ENCODE data around the gene EIF4G3. TPM values are rescaled to one million over a fixed set of nuclear protein-coding genes. Genes with fewer than 3 reads are reported as not detected.

The EIF4G3 gene
- total and polyA plus RNA-seq, 2 donors (not counting 1 experiment from before 2014, with no cell fraction given): 53.5 to 67.0 TPM

- H3K4me2 ChIP-seq (ENCODE audit: extremely low read depth, insufficient read depth, low read length): peak overlapping the region; percentile 95
- H3K4me1 ChIP-seq (ENCODE audit: control insufficient read depth, extremely low read depth, insufficient read depth, low read length): peaks cover 4% of the 10 kb centered on the region
- H3K27ac ChIP-seq (ENCODE audit: insufficient read depth, low read length): peak overlapping the region; percentile 91
- H3K36me3 ChIP-seq (ENCODE audit: control insufficient read depth, insufficient read depth, low read length): no peaks in the 10 kb centered on the region
- DNase-seq (ENCODE audit: low read depth in 2 of 2): peak; percentile 99
- no peaks in the 10 kb centered on the region for H4K20me1 ChIP-seq (ENCODE audit: control insufficient read depth, extremely low read depth, insufficient read depth, low read length)
- H3K4me3 ChIP-seq (replicated peaks in 1 of 4; ENCODE audit: control extremely low read depth in 1 of 4, insufficient read depth in 1 of 4, low read depth in 3 of 4, low read length in 4 of 4): peak overlapping the region; percentile 6 to 35 (median 20)
- no peaks in the 10 kb centered on the region for H3K9me3 ChIP-seq (ENCODE audit: control insufficient read depth, insufficient read depth, low read depth, low read length)
- H3K9ac ChIP-seq (ENCODE audit: insufficient read depth, low read length): peak overlapping the region; percentile 13
- no peak overlapping the region for H2AFZ ChIP-seq (ENCODE audit: low read length)
- no peaks in the 10 kb centered on the region for H3K27me3 ChIP-seq (ENCODE audit: control insufficient read depth, insufficient read depth, low read length)
- peaks cover 14% of the 10 kb centered on the region for H3K79me2 ChIP-seq (ENCODE audit: control insufficient read depth, insufficient read depth, low read length)
- TF ChIP-seq CTCF (conservative IDR thresholded peaks at IDR 0.05 in 1 of 2, IDR thresholded peaks at IDR 0.05 in 1 of 2; ENCODE audit: low read depth in 1 of 2, low read length in 2 of 2) (no peak), EZH2 (IDR thresholded peaks at IDR 0.05; ENCODE audit: low read length, missing control alignments) (no peak)
Measured at GRCh38 chr1:21022279-21023040, 154.2 kb downstream of the EIF4G3 start.

DNA sequence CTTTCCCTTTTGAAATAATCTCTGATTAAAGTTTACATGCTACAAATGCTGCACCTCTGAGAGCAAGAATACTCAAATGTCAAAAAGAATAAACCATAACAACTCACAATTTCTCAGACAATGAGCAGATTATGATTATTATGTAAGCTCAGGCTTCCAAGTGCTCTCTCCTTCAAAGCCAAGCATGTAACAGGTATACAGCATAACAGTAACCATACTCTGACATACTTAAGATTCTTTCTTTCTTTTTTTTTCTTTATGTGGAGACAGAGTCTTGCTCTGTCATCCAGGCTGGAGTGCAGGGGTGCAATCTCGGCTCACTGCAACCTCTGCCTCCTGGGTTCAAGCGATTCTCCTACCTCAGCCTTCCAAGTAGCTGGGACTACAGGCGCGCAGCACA is 155.4 kb downstream of the EIF4G3 start:
- Histone ChIP-seq H3K4me2 (ENCODE audit: extremely low read depth, insufficient read depth, low read length) (no peak overlapping the region), H3K27ac (ENCODE audit: insufficient read depth, low read length) (peak overlapping the region; percentile 91)
- TF ChIP-seq EZH2 (IDR thresholded peaks at IDR 0.05; ENCODE audit: low read length, missing control alignments) (no peak), CTCF (conservative IDR thresholded peaks at IDR 0.05 in 1 of 2, IDR thresholded peaks at IDR 0.05 in 1 of 2; ENCODE audit: low read depth in 1 of 2, low read length in 2 of 2) (no peak)

DNA sequence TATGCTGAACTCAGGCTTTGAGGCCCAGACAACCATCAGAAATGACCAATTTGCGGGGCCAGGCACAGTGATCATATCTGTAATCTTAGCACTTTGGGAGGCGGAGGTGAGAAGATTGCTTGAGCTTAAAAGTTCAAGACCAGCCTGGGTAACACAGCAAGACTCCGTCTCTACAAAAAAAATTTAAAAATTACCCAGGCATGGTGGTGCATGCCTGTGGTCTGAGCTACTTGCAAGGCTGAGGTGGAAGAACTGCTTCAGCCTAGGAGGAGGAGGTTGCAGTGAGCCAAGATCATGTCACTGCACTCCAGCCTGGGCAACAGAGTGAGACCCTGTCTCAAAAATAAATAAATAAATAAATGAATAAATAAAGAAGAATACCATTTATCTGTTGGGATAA is 156.5 kb downstream of the EIF4G3 start:
- no peak overlapping the region for H2AFZ ChIP-seq (ENCODE audit: low read length)
- peaks cover 4% of the 10 kb centered on the region for H3K4me1 ChIP-seq (ENCODE audit: control insufficient read depth, extremely low read depth, insufficient read depth, low read length)
- TF ChIP-seq EZH2 (IDR thresholded peaks at IDR 0.05; ENCODE audit: low read length, missing control alignments) (no peak), CTCF (conservative IDR thresholded peaks at IDR 0.05 in 1 of 2, IDR thresholded peaks at IDR 0.05 in 1 of 2; ENCODE audit: low read depth in 1 of 2, low read length in 2 of 2) (no peak)
- H4K20me1 ChIP-seq (ENCODE audit: control insufficient read depth, extremely low read depth, insufficient read depth, low read length): no peaks in the 10 kb centered on the region
- DNase-seq (ENCODE audit: low read depth in 2 of 2): peak in 1 of 2 donors; percentile 66
- H3K4me2 ChIP-seq (ENCODE audit: extremely low read depth, insufficient read depth, low read length): no peak overlapping the region
- H3K9ac ChIP-seq (ENCODE audit: insufficient read depth, low read length): no peak overlapping the region
- H3K4me3 ChIP-seq (replicated peaks in 1 of 4; ENCODE audit: control extremely low read depth in 1 of 4, insufficient read depth in 1 of 4, low read depth in 3 of 4, low read length in 4 of 4): no peak overlapping the region
- H3K36me3 ChIP-seq (ENCODE audit: control insufficient read depth, insufficient read depth, low read length): no peaks in the 10 kb centered on the region
- H3K79me2 ChIP-seq (ENCODE audit: control insufficient read depth, insufficient read depth, low read length): peaks cover 16% of the 10 kb centered on the region
- no peaks in the 10 kb centered on the region for H3K27me3 ChIP-seq (ENCODE audit: control insufficient read depth, insufficient read depth, low read length)
- H3K27ac ChIP-seq (ENCODE audit: insufficient read depth, low read length): no peak overlapping the region
- H3K9me3 ChIP-seq (ENCODE audit: control insufficient read depth, insufficient read depth, low read depth, low read length): no peaks in the 10 kb centered on the region

More for the DNA sequence above, 155.4 kb downstream of the EIF4G3 start:
- H3K36me3 ChIP-seq (ENCODE audit: control insufficient read depth, insufficient read depth, low read length): no peaks in the 10 kb centered on the region
- DNase-seq (ENCODE audit: low read depth in 2 of 2): peak in 1 of 2 donors; percentile 31
- no peaks in the 10 kb centered on the region for H3K27me3 ChIP-seq (ENCODE audit: control insufficient read depth, insufficient read depth, low read length)
- peaks cover 4% of the 10 kb centered on the region for H3K4me1 ChIP-seq (ENCODE audit: control insufficient read depth, extremely low read depth, insufficient read depth, low read length)
- H4K20me1 ChIP-seq (ENCODE audit: control insufficient read depth, extremely low read depth, insufficient read depth, low read length): no peaks in the 10 kb centered on the region
- H3K79me2 ChIP-seq (ENCODE audit: control insufficient read depth, insufficient read depth, low read length): peaks cover 16% of the 10 kb centered on the region
- H2AFZ ChIP-seq (ENCODE audit: low read length): no peak overlapping the region
- H3K4me3 ChIP-seq (replicated peaks in 1 of 4; ENCODE audit: control extremely low read depth in 1 of 4, insufficient read depth in 1 of 4, low read depth in 3 of 4, low read length in 4 of 4): no peak overlapping the region
- H3K9ac ChIP-seq (ENCODE audit: insufficient read depth, low read length): no peak overlapping the region
- H3K9me3 ChIP-seq (ENCODE audit: control insufficient read depth, insufficient read depth, low read depth, low read length): no peaks in the 10 kb centered on the region
